OCI-LY3 (cell line): ENCODE measurements around the gene NT5M.

Experiments
- CTCF ChIP-seq: fragments of 200-600, 300-600 bp; sonication (generic); IDR thresholded peaks from 2 replicates; pipeline ENCODE4 v1.5.1; 2014; ENCODE audit warnings: antibody characterized with exemption, low read length, low read depth
- EZH2phosphoT487 ChIP-seq: fragments of 200-600 bp; shearing (Covaris generic); IDR thresholded peaks from 2 replicates; pipeline ENCODE4 v1.6.1; 2018; ENCODE audit warnings: antibody characterized with exemption, mixed run types, low read depth

- TF ChIP-seq CTCF = no peak
- no peak for TF ChIP-seq EZH2phosphoT487
These were observed 50.7 kb downstream of the NT5M start for GRCh38 chr17:17353625-17354484.
